GM06990 (cell line): ENCODE measurements around the gene EEIG1.

Experiments used
- DNase-seq: peaks from one replicate; pipeline ENCODE4 v3.0.0-alpha.2; 2011; ENCODE audit not compliant: insufficient read length; ENCODE audit errors: extremely low read depth
- H3K27me3 ChIP-seq: replicated peaks from 2 replicates; pipeline ENCODE4 v1.6.0; 2011; ENCODE audit warnings: low read length; ENCODE audit not compliant: control insufficient read depth, insufficient read depth
- H3K36me3 ChIP-seq: 2 replicates; pipeline ENCODE4 v1.5.1; 2011; ENCODE audit warnings: low read length; ENCODE audit not compliant: control insufficient read depth, insufficient read depth
- H3K4me3 ChIP-seq: replicated peaks from 2 replicates; pipeline ENCODE4 v1.5.1; 2011; ENCODE audit warnings: low read depth, mild to moderate bottlenecking, control low read depth, low read length
- CTCF ChIP-seq: IDR thresholded peaks from 2 replicates; pipeline ENCODE4 v1.5.1; 2011; ENCODE audit warnings: low read length, control low read depth, mild to moderate bottlenecking, inconsistent platforms; ENCODE audit not compliant: insufficient read depth, poor library complexity, severe bottlenecking

The EEIG1 gene

GRCh38 chr9:127942216-127943010 is 38.4 kb downstream of the EEIG1 start:
- Histone ChIP-seq H3K27me3 (no peaks in the 10 kb centered on the region), H3K36me3 (peaks cover 29% of the 10 kb centered on the region), H3K4me3 (no peak overlapping the region)
- DNase-seq: no peak
- peak; percentile 94 for TF ChIP-seq CTCF

GRCh38 chr9:127941961-127942215 is 38.9 kb downstream of the EEIG1 start:
- Histone ChIP-seq H3K27me3 (no peaks in the 10 kb centered on the region), H3K4me3 (no peak overlapping the region), H3K36me3 (peaks cover 29% of the 10 kb centered on the region)
- no peak for DNase-seq
- no peak for TF ChIP-seq CTCF

DNA sequence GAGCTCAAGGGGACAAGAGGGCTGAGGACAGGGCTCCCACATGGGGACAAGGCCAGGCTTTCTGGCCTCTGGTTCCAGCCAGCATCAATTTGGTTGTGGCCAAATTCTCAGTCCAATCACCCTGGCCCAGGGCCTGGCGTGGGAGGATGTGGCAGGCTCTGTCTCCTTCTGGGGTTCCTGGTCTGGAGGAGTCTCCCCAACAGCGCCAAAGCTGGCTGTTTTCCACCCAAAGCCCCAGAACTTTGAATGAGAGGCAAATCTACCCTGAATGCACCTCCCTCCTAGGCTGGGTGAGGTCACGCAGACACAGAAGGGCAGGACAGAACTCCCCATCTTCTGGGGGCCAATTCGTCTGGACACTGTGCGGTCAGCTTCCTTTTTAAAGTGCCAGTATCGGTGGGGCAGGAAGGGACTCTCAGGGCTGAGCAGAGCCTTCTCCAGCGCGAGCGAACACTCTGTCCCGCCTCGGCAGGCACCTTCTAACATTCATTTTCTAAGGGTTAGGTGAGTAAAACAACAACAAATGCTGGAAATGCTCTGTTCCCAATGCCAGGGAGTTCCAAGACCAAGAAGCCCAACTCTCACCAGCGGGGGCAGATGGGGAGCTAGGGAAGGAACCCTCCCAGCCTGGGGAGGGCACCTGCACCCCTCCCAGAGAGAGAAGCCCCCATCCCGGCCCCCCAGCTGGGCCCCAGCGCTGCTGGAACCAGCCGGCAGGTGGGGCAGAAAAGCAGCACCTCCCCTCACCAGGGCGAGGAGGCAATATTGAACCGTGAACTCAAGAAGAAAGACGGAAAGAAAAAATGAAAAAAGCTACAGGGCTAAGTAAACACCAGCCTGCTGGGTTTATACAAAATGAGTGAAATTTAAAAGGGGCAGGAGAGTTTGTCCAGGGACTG is 39.5 kb downstream of the EEIG1 start:
- H3K4me3 ChIP-seq: no peak overlapping the region
- H3K36me3 ChIP-seq: peaks cover 27% of the 10 kb centered on the region
- no peak for DNase-seq
- no peaks in the 10 kb centered on the region for H3K27me3 ChIP-seq
- no peak for TF ChIP-seq CTCF

GRCh38 chr9:127940593-127940992 is 40.2 kb downstream of the EEIG1 start:
- Histone ChIP-seq H3K27me3 (no peaks in the 10 kb centered on the region), H3K4me3 (no peak overlapping the region), H3K36me3 (peaks cover 26% of the 10 kb centered on the region)
- DNase-seq: no peak
- no peak for TF ChIP-seq CTCF

GRCh38 chr9:127938298-127938690 is 42.5 kb downstream of the EEIG1 start:
- H3K4me3 ChIP-seq: peak overlapping the region; percentile 92

More at GRCh38 chr9:127938298-127938690, 42.5 kb downstream of the EEIG1 start:
- TF ChIP-seq CTCF: no peak
- Histone ChIP-seq H3K36me3 (peaks cover 12% of the 10 kb centered on the region), H3K27me3 (no peaks in the 10 kb centered on the region)
- no peak for DNase-seq
